ENCODE data around the gene CARMIL3. TPM values are rescaled to one million over a fixed set of nuclear protein-coding genes. Genes with fewer than 3 reads are reported as not detected.

CARMIL3 gene
- total RNA-seq, 1 donor from 2014 or later, result 0.34 TPM

GRCh38 chr14:24053548-24054323 is 1.9 kb downstream of the CARMIL3 start:
- H4K20me1 ChIP-seq (ENCODE audit: insufficient read depth, low read length), result peaks cover 4% of the 10 kb centered on the region
- no peaks in the 10 kb centered on the region for H3K4me1 ChIP-seq (ENCODE audit: insufficient read depth, low read length)
- TF ChIP-seq CTCF (IDR thresholded peaks at IDR 0.05; ENCODE audit: insufficient read depth, low read depth, low read length), result no peak
- TF ChIP-seq EZH2 (IDR thresholded peaks at IDR 0.05; ENCODE audit: insufficient read depth, low read length), result no peak
- DNase-seq (ENCODE audit: low read depth) (no peak), FAIRE-seq (no peak)
- Mint-ChIP-seq H3K27me3 (ENCODE audit: low read depth, unreplicated experiment) (peaks cover 70% of the 10 kb centered on the region), H3K36me3 (ENCODE audit: low read depth, unreplicated experiment) (no peaks in the 10 kb centered on the region), H3K27ac (ENCODE audit: unreplicated experiment) (no peak overlapping the region), H3K9me3 (ENCODE audit: unreplicated experiment) (no peaks in the 10 kb centered on the region), H3K4me1 (ENCODE audit: low read depth, unreplicated experiment) (peaks cover 2% of the 10 kb centered on the region), H3K4me3 (ENCODE audit: unreplicated experiment) (peak overlapping the region; percentile 83)
- H3K9me3 ChIP-seq (ENCODE audit: insufficient read depth, low read depth, low read length), result no peaks in the 10 kb centered on the region
- peaks cover 17% of the 10 kb centered on the region for H3K27me3 ChIP-seq (ENCODE audit: insufficient read depth, low read length)
- no peaks in the 10 kb centered on the region for H3K36me3 ChIP-seq (ENCODE audit: insufficient read depth, low read length)
- no peak overlapping the region for H3K9ac ChIP-seq (ENCODE audit: low read length)
- no peak overlapping the region for H3K27ac ChIP-seq (ENCODE audit: low read depth, low read length)
- H2AFZ ChIP-seq (ENCODE audit: low read depth, low read length), result no peak overlapping the region
- H3K4me3 ChIP-seq (ENCODE audit: insufficient read depth, low read depth, low read length), result no peak overlapping the region
- no peak overlapping the region for H3K4me2 ChIP-seq (ENCODE audit: low read length)
- no peaks in the 10 kb centered on the region for H3K79me2 ChIP-seq (ENCODE audit: insufficient read depth, low read length)

- Mint-ChIP-seq H3K9me3 (ENCODE audit: unreplicated experiment) (no peaks in the 10 kb centered on the region), H3K36me3 (ENCODE audit: low read depth, unreplicated experiment) (no peaks in the 10 kb centered on the region), H3K27ac (ENCODE audit: unreplicated experiment) (no peak overlapping the region), H3K4me3 (ENCODE audit: unreplicated experiment) (no peak overlapping the region), H3K4me1 (ENCODE audit: low read depth, unreplicated experiment) (peaks cover 2% of the 10 kb centered on the region), H3K27me3 (ENCODE audit: low read depth, unreplicated experiment) (peaks cover 64% of the 10 kb centered on the region)
- no peak for FAIRE-seq
- Histone ChIP-seq H3K79me2 (ENCODE audit: insufficient read depth, low read length) (no peaks in the 10 kb centered on the region), H3K27me3 (ENCODE audit: insufficient read depth, low read length) (peaks cover 16% of the 10 kb centered on the region), H3K4me3 (ENCODE audit: insufficient read depth, low read depth, low read length) (no peak overlapping the region), H4K20me1 (ENCODE audit: insufficient read depth, low read length) (peaks cover 4% of the 10 kb centered on the region), H2AFZ (ENCODE audit: low read depth, low read length) (no peak overlapping the region), H3K36me3 (ENCODE audit: insufficient read depth, low read length) (no peaks in the 10 kb centered on the region), H3K9me3 (ENCODE audit: insufficient read depth, low read depth, low read length) (no peaks in the 10 kb centered on the region), H3K9ac (ENCODE audit: low read length) (no peak overlapping the region), H3K4me1 (ENCODE audit: insufficient read depth, low read length) (no peaks in the 10 kb centered on the region), H3K27ac (ENCODE audit: low read depth, low read length) (no peak overlapping the region), H3K4me2 (ENCODE audit: low read length) (no peak overlapping the region)
- no peak for TF ChIP-seq CTCF (IDR thresholded peaks at IDR 0.05; ENCODE audit: insufficient read depth, low read depth, low read length)
- TF ChIP-seq EZH2 (IDR thresholded peaks at IDR 0.05; ENCODE audit: insufficient read depth, low read length), result no peak
- no peak for DNase-seq (ENCODE audit: low read depth)
Observed at GRCh38 chr14:24054324-24054641, 2.5 kb downstream of the CARMIL3 start.

DNA sequence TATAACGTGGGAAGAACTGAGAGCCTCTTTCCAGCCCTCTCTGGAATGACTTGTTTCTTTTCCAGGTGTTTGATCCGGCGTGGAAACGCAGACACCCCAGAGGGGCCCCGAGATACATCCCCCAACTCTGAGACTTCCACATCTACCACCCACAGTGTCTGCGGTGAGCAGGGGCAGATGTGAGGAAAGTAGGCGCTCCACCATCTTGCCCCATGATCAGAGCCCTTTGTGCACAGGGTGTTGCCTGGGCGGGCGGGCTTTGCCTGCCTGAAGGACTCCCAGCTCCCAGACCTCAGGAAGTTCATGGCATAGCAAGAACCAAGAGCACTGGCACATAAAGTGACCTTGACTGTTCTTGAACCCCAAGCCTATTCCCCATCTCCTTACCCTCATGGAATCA is 2.8 kb downstream of the CARMIL3 start:
- no peak overlapping the region for H3K4me3 Mint-ChIP-seq (ENCODE audit: unreplicated experiment)
- no peak overlapping the region for H3K27ac Mint-ChIP-seq (ENCODE audit: unreplicated experiment)
- no peaks in the 10 kb centered on the region for H3K36me3 Mint-ChIP-seq (ENCODE audit: low read depth, unreplicated experiment)
- Histone ChIP-seq H3K9ac (ENCODE audit: low read length) (no peak overlapping the region), H2AFZ (ENCODE audit: low read depth, low read length) (no peak overlapping the region), H4K20me1 (ENCODE audit: insufficient read depth, low read length) (peaks cover 4% of the 10 kb centered on the region), H3K4me3 (ENCODE audit: insufficient read depth, low read depth, low read length) (no peak overlapping the region), H3K4me1 (ENCODE audit: insufficient read depth, low read length) (no peaks in the 10 kb centered on the region), H3K4me2 (ENCODE audit: low read length) (no peak overlapping the region), H3K79me2 (ENCODE audit: insufficient read depth, low read length) (no peaks in the 10 kb centered on the region), H3K9me3 (ENCODE audit: insufficient read depth, low read depth, low read length) (no peaks in the 10 kb centered on the region), H3K27ac (ENCODE audit: low read depth, low read length) (no peak overlapping the region), H3K27me3 (ENCODE audit: insufficient read depth, low read length) (peaks cover 16% of the 10 kb centered on the region), H3K36me3 (ENCODE audit: insufficient read depth, low read length) (no peaks in the 10 kb centered on the region)
- peaks cover 62% of the 10 kb centered on the region for H3K27me3 Mint-ChIP-seq (ENCODE audit: low read depth, unreplicated experiment)
- no peak for DNase-seq (ENCODE audit: low read depth)
- no peak for FAIRE-seq
- H3K9me3 Mint-ChIP-seq (ENCODE audit: unreplicated experiment), result no peaks in the 10 kb centered on the region
- peaks cover 2% of the 10 kb centered on the region for H3K4me1 Mint-ChIP-seq (ENCODE audit: low read depth, unreplicated experiment)
- no peak for TF ChIP-seq CTCF (IDR thresholded peaks at IDR 0.05; ENCODE audit: insufficient read depth, low read depth, low read length)
- no peak for TF ChIP-seq EZH2 (IDR thresholded peaks at IDR 0.05; ENCODE audit: insufficient read depth, low read length)

Data from astrocyte (in vitro differentiated cells and primary cell).